Measurements from ENCODE around the gene SKOR1. TPM values are rescaled to one million over a fixed set of nuclear protein-coding genes. Genes with fewer than 3 reads are reported as not detected.

SKOR1 gene
- total and polyA plus RNA-seq, 10 of the 15 experiments (the other 5 are each of a cell fraction or from before 2014, with no cell fraction given) = 0.04 to 0.36 (median 0.10) TPM; not detected in 4

DNA sequence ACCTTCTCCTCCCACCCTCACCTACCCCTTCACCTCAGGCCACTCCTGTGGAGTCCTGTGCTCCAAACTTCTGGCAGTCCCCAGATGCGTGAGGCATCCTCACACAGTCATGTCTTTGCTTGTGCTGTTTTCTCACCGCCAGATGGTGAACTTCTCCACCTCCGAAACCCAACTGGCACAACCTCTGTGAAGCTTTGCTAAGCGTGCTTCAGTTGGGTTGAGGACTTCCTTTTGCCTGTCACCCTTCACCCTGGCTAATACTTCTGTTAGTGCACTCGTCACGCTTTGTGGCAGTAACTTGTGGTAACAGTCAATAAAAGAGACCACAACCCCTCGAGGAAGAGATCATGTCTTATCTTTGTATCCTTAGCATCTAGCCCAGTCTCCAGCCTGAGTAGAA is 42.0 kb upstream of the SKOR1 start:
- in situ Hi-C loops (cut with MboI) = no loop called here
- H3K4me3 ChIP-seq = no peak overlapping the region
- no peak overlapping the region for H3K4me2 ChIP-seq (ENCODE audit: control insufficient read depth, insufficient read depth)
- SMC1A ChIA-PET (ENCODE audit: uncharacterized antibody, unreplicated experiment) = interaction anchor here (0.8 to 8.3 kb wide), 14 partner anchors 10 to 282 kb away, joined by 3 to 50 read pairs (median 6); no protein-coding TSS in a partner anchor
- no peak overlapping the region for H2AFZ ChIP-seq (ENCODE audit: control insufficient read depth, low read depth, low read length)
- FAIRE-seq (peak; percentile 97), ATAC-seq (peak; percentile 84), DNase-seq (ENCODE audit: low read depth, low spot score) (peak; percentile 87)
- no peaks in the 10 kb centered on the region for H3K79me2 ChIP-seq (ENCODE audit: control insufficient read depth, insufficient read depth, low read length)
- no peak overlapping the region for H3K27ac ChIP-seq (ENCODE audit: control insufficient read depth, insufficient read depth)
- no TSS peak for BruUV-seq (replicated peaks)
- intact Hi-C loops (cut with micrococcal nuclease; ENCODE audit: unreplicated experiment) = loop anchor here (1.0 kb wide), 1 partner anchor 51 kb away; no protein-coding TSS in a partner anchor
- CTCF ChIA-PET = interaction anchor here (0.7 to 5.6 kb wide), 21 partner anchors 10 to 837 kb away, joined by 3 to 52 read pairs (median 4); partner anchors contain the start of gene C15orf61
- POLR2A ChIA-PET = interaction anchor here (1.1 kb wide), 1 partner anchor 39 kb away, joined by 4 read pairs; no protein-coding TSS in a partner anchor
- H3K9me3 ChIP-seq (replicated peaks; ENCODE audit: control insufficient read depth, insufficient read depth, low read length) = no peaks in the 10 kb centered on the region
- no peaks in the 10 kb centered on the region for H4K20me1 ChIP-seq (ENCODE audit: control insufficient read depth, insufficient read depth)
- H3K9ac ChIP-seq (ENCODE audit: control insufficient read depth, insufficient read depth, low read length) = no peak overlapping the region
- peaks cover 33% of the 10 kb centered on the region for H3K4me1 ChIP-seq (ENCODE audit: control insufficient read depth, insufficient read depth, low read length)
- H3K27me3 ChIP-seq (replicated peaks in 1 of 2; ENCODE audit: control insufficient read depth in 2 of 2, insufficient read depth in 2 of 2, low read length in 1 of 2) = no peaks in the 10 kb centered on the region
- under 1% methylated on average over 7 of the region's 7 CpGs for WGBS (ENCODE audit: insufficient coverage, insufficient replicate concordance, low lambda C conversion rate, missing lambda C conversion rate)
- H3K36me3 ChIP-seq (ENCODE audit: control insufficient read depth in 2 of 2, insufficient read depth in 2 of 2, low read length in 1 of 2) = no peaks in the 10 kb centered on the region
- RAD21 ChIA-PET (ENCODE audit: unreplicated experiment) = interaction anchor here (0.6 to 3.3 kb wide), 11 partner anchors 10 to 326 kb away, joined by 3 to 22 read pairs (median 5); no protein-coding TSS in a partner anchor
- TF ChIP-seq EED (IDR thresholded peaks at IDR 0.05; ENCODE audit: low read depth) (peak; percentile 65), ZNF217 (IDR thresholded peaks at IDR 0.05) (no peak), JUNB (IDR thresholded peaks at IDR 0.05) (no peak), NR2C1 (IDR thresholded peaks at IDR 0.05) (0 out of 2 replicates have a peak, but pooled peaks have one; percentile 16), YY1 (IDR thresholded peaks at IDR 0.05; ENCODE audit: low read depth, low read length) (0 out of 2 replicates have a peak, but pooled peaks have one; percentile 26), NFIC (IDR thresholded peaks at IDR 0.05; ENCODE audit: low read depth, low read length) (no peak), DPF2 (IDR thresholded peaks at IDR 0.05) (peak; percentile 16; the same call in 1 of the 2 replicates), ETV6 (conservative IDR thresholded peaks at IDR 0.05 in 1 of 2, IDR thresholded peaks at IDR 0.05 in 1 of 2; ENCODE audit: borderline replicate concordance in 1 of 2, low read depth in 1 of 2) (peak in 1 of 2 experiments; percentile 48; a peak in 1 of 4 replicates), NRF1 (conservative IDR thresholded peaks at IDR 0.05; ENCODE audit: low read depth, low read length) (no peak), RAD51 (IDR thresholded peaks at IDR 0.05) (no peak)
- TF ChIP-seq, protein P1, sequence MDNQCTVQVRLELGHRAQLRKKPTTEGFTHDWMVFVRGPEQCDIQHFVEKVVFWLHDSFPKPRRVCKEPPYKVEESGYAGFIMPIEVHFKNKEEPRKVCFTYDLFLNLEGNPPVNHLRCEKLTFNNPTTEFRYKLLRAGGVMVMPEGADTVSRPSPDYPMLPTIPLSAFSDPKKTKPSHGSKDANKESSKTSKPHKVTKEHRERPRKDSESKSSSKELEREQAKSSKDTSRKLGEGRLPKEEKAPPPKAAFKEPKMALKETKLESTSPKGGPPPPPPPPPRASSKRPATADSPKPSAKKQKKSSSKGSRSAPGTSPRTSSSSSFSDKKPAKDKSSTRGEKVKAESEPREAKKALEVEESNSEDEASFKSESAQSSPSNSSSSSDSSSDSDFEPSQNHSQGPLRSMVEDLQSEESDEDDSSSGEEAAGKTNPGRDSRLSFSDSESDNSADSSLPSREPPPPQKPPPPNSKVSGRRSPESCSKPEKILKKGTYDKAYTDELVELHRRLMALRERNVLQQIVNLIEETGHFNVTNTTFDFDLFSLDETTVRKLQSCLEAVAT (IDR thresholded peaks at IDR 0.05) = peak; percentile 60; the same call in 1 of the 2 replicates
- TF ChIP-seq, protein P2, sequence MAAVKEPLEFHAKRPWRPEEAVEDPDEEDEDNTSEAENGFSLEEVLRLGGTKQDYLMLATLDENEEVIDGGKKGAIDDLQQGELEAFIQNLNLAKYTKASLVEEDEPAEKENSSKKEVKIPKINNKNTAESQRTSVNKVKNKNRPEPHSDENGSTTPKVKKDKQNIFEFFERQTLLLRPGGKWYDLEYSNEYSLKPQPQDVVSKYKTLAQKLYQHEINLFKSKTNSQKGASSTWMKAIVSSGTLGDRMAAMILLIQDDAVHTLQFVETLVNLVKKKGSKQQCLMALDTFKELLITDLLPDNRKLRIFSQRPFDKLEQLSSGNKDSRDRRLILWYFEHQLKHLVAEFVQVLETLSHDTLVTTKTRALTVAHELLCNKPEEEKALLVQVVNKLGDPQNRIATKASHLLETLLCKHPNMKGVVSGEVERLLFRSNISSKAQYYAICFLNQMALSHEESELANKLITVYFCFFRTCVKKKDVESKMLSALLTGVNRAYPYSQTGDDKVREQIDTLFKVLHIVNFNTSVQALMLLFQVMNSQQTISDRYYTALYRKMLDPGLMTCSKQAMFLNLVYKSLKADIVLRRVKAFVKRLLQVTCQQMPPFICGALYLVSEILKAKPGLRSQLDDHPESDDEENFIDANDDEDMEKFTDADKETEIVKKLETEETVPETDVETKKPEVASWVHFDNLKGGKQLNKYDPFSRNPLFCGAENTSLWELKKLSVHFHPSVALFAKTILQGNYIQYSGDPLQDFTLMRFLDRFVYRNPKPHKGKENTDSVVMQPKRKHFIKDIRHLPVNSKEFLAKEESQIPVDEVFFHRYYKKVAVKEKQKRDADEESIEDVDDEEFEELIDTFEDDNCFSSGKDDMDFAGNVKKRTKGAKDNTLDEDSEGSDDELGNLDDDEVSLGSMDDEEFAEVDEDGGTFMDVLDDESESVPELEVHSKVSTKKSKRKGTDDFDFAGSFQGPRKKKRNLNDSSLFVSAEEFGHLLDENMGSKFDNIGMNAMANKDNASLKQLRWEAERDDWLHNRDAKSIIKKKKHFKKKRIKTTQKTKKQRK (IDR thresholded peaks at IDR 0.05; ENCODE audit: low read depth, low read length) = no peak
- TF ChIP-seq, protein P3, sequence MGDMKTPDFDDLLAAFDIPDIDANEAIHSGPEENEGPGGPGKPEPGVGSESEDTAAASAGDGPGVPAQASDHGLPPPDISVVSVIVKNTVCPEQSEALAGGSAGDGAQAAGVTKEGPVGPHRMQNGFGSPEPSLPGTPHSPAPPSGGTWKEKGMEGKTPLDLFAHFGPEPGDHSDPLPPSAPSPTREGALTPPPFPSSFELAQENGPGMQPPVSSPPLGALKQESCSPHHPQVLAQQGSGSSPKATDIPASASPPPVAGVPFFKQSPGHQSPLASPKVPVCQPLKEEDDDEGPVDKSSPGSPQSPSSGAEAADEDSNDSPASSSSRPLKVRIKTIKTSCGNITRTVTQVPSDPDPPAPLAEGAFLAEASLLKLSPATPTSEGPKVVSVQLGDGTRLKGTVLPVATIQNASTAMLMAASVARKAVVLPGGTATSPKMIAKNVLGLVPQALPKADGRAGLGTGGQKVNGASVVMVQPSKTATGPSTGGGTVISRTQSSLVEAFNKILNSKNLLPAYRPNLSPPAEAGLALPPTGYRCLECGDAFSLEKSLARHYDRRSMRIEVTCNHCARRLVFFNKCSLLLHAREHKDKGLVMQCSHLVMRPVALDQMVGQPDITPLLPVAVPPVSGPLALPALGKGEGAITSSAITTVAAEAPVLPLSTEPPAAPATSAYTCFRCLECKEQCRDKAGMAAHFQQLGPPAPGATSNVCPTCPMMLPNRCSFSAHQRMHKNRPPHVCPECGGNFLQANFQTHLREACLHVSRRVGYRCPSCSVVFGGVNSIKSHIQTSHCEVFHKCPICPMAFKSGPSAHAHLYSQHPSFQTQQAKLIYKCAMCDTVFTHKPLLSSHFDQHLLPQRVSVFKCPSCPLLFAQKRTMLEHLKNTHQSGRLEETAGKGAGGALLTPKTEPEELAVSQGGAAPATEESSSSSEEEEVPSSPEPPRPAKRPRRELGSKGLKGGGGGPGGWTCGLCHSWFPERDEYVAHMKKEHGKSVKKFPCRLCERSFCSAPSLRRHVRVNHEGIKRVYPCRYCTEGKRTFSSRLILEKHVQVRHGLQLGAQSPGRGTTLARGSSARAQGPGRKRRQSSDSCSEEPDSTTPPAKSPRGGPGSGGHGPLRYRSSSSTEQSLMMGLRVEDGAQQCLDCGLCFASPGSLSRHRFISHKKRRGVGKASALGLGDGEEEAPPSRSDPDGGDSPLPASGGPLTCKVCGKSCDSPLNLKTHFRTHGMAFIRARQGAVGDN (IDR thresholded peaks at IDR 0.05) = peak; percentile 52; the same call in 1 of the 2 replicates

All from GM12878 (cell line).